Stimulated activated CD4-positive, alpha-beta T cell treated with anti-CD3 and anti-CD28 coated beads, Interleukin-15, amount 100 ng/mL, for 24 hours (primary cell): Measurements from ENCODE around the gene NOC4L.

Experiments
- DNase-seq: peaks from one replicate; pipeline ENCODE4 v3.0.0-alpha.2; 2020

Gene NOC4L

DNA sequence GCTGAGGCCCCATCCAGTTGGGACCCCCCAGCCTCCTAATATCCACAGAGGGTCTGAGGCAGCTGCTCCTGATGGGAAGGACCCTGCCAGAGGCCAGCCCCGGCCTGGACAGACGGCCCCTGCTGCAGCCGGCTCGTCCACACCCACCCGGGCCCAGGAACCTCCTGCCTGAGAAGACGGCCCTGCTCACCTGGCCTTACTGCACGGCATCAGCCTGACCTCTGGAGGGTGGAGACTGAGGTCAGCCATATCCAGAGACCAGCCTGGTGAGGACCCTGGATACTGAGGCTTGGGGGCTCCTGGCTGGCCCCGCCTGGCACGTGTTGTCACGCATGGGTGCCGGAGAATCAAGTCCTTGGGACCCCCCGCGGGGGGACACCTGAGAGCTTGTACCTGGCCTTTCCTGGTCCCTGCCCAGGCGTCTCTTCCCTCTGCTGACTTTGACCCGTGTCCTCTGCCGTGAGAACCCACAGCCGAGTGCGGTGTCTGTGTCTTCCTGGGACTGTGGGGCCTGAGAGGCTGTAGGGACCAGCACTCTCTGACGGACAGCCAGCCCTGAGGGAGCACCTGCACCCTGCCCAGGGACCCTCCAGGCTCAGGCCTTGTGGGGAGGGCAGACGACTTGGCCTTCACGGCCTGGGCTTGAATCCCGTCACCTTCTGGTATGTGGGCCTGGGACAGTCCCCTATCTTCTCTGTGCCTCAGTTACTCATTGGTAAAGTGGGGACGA is 57.3 kb downstream of the NOC4L start:
- no peak for DNase-seq
